ENCODE data around the gene FAM124B. TPM values are rescaled to one million over a fixed set of nuclear protein-coding genes. Genes with fewer than 3 reads are reported as not detected.
"Not testable (repeated sequence)": the region's sequence is repeated elsewhere in the genome, so short reads cannot be mapped to it uniquely, and the experiment has no call there.

Gene FAM124B
- total RNA-seq, 1 experiment from 2014 or later: not detected

DNA sequence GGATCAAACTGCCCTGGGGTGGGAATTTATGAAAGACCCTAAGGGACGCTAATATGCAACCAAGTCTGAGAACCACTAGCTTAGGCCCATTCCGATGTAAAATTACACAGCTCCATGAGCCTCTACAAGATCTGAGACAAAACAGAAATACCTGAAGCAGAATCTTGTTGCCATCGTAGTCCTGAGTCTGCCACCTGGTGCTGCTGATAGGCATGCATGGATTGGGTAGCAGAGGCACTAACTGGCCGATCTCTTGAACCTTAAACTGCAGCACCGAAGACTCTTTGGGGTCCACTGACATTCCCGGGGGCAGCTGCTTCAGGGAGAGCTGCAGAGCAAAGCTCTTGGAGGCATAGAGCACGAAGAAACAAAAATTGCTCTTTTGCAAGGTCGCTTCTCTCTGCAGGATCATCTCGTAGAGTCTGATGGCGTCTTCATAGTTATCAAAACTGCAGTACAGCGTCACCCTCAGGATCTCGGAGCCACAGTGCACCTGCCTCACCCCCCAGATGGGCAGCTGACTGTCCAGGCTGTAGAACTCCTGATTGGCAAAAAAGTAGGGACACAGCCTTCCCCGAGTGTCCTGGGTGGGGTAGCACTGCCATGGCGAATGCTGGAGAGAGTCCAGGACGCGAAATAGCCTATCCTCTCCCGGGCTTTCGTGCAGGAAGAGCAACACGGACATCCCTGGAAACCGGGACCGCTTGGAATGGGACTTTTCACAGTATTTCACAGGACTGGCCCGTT, 848 bp downstream of the FAM124B start:
- no peak for DNase-seq
- CTCF ChIA-PET: no interaction called here
- H3K9me3 ChIP-seq: no peaks in the 10 kb centered on the region
- H3K36me3 ChIP-seq (ENCODE audit: control insufficient read depth, insufficient read depth, low read length): no peaks in the 10 kb centered on the region
- TF ChIP-seq, protein P1, sequence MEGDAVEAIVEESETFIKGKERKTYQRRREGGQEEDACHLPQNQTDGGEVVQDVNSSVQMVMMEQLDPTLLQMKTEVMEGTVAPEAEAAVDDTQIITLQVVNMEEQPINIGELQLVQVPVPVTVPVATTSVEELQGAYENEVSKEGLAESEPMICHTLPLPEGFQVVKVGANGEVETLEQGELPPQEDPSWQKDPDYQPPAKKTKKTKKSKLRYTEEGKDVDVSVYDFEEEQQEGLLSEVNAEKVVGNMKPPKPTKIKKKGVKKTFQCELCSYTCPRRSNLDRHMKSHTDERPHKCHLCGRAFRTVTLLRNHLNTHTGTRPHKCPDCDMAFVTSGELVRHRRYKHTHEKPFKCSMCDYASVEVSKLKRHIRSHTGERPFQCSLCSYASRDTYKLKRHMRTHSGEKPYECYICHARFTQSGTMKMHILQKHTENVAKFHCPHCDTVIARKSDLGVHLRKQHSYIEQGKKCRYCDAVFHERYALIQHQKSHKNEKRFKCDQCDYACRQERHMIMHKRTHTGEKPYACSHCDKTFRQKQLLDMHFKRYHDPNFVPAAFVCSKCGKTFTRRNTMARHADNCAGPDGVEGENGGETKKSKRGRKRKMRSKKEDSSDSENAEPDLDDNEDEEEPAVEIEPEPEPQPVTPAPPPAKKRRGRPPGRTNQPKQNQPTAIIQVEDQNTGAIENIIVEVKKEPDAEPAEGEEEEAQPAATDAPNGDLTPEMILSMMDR (IDR thresholded peaks at IDR 0.05; ENCODE audit: insufficient read depth in 1 of 2, low read depth in 1 of 2, low read length in 1 of 2, severe bottlenecking in 1 of 2, unreplicated experiment in 1 of 2): no peak
- Mint-ChIP-seq H3K4me1 (ENCODE audit: low read depth, unreplicated experiment) (no peaks in the 10 kb centered on the region), H3K36me3 (ENCODE audit: insufficient read depth, unreplicated experiment) (no peaks in the 10 kb centered on the region), H3K27ac (ENCODE audit: unreplicated experiment) (no peak overlapping the region), H3K27me3 (ENCODE audit: insufficient read depth, unreplicated experiment) (peaks cover 5% of the 10 kb centered on the region), H3K9me3 (ENCODE audit: unreplicated experiment) (peaks cover 19% of the 10 kb centered on the region), H3K4me3 (ENCODE audit: unreplicated experiment) (no peak overlapping the region)
- H3K27me3 ChIP-seq (replicated peaks; ENCODE audit: control insufficient read depth, insufficient read depth, low read length): no peaks in the 10 kb centered on the region
- BruUV-seq (replicated peaks): no TSS peak
- POLR2A ChIA-PET: no interaction called here
- intact Hi-C loops (cut with micrococcal nuclease; ENCODE audit: unreplicated experiment): no loop called here
- H3K4me1 ChIP-seq: no peaks in the 10 kb centered on the region
- H3K4me3 ChIP-seq (ENCODE audit: low read depth, low read length): no peak overlapping the region

DNA sequence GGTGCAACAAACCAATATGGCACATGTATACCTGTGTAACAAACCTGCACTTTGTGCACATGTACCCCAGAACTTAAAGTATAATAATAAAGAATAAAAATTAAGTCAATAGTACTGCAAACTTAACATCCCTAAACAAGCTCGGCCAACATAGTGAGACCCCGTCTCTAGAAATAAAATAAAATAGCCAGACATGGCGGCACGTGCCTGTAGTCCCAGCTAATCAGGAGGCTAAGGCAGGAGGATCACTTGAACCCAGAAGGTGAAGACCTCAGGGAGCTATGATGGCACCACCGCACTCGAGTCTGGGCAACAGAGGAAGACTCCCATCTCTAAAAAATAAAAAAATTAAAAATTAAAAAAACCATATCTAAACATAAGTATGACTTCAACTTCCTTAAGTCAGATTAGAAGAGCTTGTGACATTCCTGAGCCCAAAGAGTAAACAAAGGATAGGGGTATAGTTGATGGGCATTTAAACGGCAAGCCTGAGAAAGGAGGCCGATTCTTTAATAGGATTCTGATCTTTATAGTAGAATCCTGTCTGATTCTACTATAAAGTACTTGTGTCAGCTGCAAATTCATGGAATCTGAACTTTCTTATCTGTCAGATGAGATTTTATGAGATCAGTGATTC, 1.6 kb downstream of the FAM124B start:
- no peak overlapping the region for H3K27ac Mint-ChIP-seq (ENCODE audit: unreplicated experiment)
- Histone ChIP-seq H3K9me3 (no peaks in the 10 kb centered on the region), H3K36me3 (ENCODE audit: control insufficient read depth, insufficient read depth, low read length) (no peaks in the 10 kb centered on the region), H3K4me3 (ENCODE audit: low read depth, low read length) (no peak overlapping the region), H3K27me3 (replicated peaks; ENCODE audit: control insufficient read depth, insufficient read depth, low read length) (no peaks in the 10 kb centered on the region), H3K4me1 (no peaks in the 10 kb centered on the region)
- BruUV-seq (replicated peaks): no TSS peak
- intact Hi-C loops (cut with micrococcal nuclease; ENCODE audit: unreplicated experiment): no loop called here
- no peak for DNase-seq
- CTCF ChIA-PET: interaction anchor here (0.9 kb wide), 1 partner anchor 41 kb away, joined by 3 read pairs; no protein-coding TSS in a partner anchor
- peaks cover 5% of the 10 kb centered on the region for H3K27me3 Mint-ChIP-seq (ENCODE audit: insufficient read depth, unreplicated experiment)
- TF ChIP-seq, protein P1 (IDR thresholded peaks at IDR 0.05; ENCODE audit: insufficient read depth in 1 of 2, low read depth in 1 of 2, low read length in 1 of 2, severe bottlenecking in 1 of 2, unreplicated experiment in 1 of 2): no peak
- H3K9me3 Mint-ChIP-seq (ENCODE audit: unreplicated experiment): peaks cover 19% of the 10 kb centered on the region
- no peak overlapping the region for H3K4me3 Mint-ChIP-seq (ENCODE audit: unreplicated experiment)
- no peaks in the 10 kb centered on the region for H3K36me3 Mint-ChIP-seq (ENCODE audit: insufficient read depth, unreplicated experiment)
- H3K4me1 Mint-ChIP-seq (ENCODE audit: low read depth, unreplicated experiment): no peaks in the 10 kb centered on the region
- POLR2A ChIA-PET: no interaction called here

DNA sequence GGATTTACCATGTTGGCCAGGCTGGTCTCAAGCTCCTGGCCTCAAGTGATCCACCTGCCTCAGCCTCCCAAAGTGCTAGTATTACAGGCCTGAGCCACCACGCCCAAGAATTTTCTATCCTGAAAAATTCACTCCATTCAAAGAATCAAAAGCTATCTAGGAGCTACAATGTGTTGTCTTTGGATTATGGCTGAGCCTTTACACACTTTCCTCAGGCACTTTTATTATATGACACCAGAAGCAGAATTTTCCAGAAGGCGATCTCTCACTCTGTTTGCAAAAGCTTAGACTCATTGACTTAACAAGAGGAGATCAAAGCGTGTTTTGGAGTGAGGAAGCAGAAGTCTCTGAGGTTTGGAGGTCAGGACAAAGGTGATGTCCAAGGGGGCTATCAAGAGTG, 3.6 kb downstream of the FAM124B start:
- intact Hi-C loops (cut with micrococcal nuclease; ENCODE audit: unreplicated experiment): no loop called here
- H3K36me3 ChIP-seq (ENCODE audit: control insufficient read depth, insufficient read depth, low read length): no peaks in the 10 kb centered on the region
- no peaks in the 10 kb centered on the region for H3K27me3 ChIP-seq (replicated peaks; ENCODE audit: control insufficient read depth, insufficient read depth, low read length)
- no peak overlapping the region for H3K4me3 ChIP-seq (ENCODE audit: low read depth, low read length)
- H3K4me1 Mint-ChIP-seq (ENCODE audit: low read depth, unreplicated experiment): no peaks in the 10 kb centered on the region
- peaks cover 9% of the 10 kb centered on the region for H3K27me3 Mint-ChIP-seq (ENCODE audit: insufficient read depth, unreplicated experiment)
- no peak overlapping the region for H3K4me3 Mint-ChIP-seq (ENCODE audit: unreplicated experiment)
- H3K27ac Mint-ChIP-seq (ENCODE audit: unreplicated experiment): no peak overlapping the region
- peak in 1 of 2 experiments; percentile 34 for DNase-seq
- BruUV-seq (replicated peaks): no TSS peak
- ChIA-PET CTCF (interaction anchor here (0.7 kb wide), 1 partner anchor 25 kb away, joined by 3 read pairs; no protein-coding TSS in a partner anchor), POLR2A (no interaction called here)
- TF ChIP-seq, protein P1 (IDR thresholded peaks at IDR 0.05; ENCODE audit: insufficient read depth in 1 of 2, low read depth in 1 of 2, low read length in 1 of 2, severe bottlenecking in 1 of 2, unreplicated experiment in 1 of 2): no peak
- peaks cover 19% of the 10 kb centered on the region for H3K9me3 Mint-ChIP-seq (ENCODE audit: unreplicated experiment)
- no peaks in the 10 kb centered on the region for H3K36me3 Mint-ChIP-seq (ENCODE audit: insufficient read depth, unreplicated experiment)
- no peaks in the 10 kb centered on the region for H3K4me1 ChIP-seq
- H3K9me3 ChIP-seq: no peaks in the 10 kb centered on the region

DNA sequence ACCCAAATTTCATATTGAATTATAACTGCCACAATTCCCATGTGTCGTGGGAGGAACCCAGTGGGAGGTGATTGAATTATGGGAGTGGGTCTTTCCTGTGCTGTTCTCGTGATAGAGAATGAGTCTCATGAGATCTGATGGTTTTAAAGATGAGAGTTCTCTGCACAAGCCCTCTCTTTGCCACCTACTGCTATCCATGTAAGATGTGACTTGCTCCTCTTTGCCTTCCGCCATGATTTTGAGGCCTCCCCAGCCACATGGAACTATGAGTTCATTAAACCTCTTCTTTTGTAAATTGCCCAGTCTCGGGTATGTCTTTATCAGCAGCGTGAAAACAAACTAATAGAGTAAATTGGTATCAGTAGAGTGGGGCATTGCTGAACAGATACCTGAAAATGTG, 4.8 kb downstream of the FAM124B start:
- DNase-seq; BruUV-seq (replicated peaks); intact Hi-C loops (cut with micrococcal nuclease; ENCODE audit: unreplicated experiment); H3K36me3 ChIP-seq (ENCODE audit: control insufficient read depth, insufficient read depth, low read length); H3K4me1 ChIP-seq; H3K27ac Mint-ChIP-seq (ENCODE audit: unreplicated experiment); H3K4me3 ChIP-seq (ENCODE audit: low read depth, low read length); H3K27me3 Mint-ChIP-seq (ENCODE audit: insufficient read depth, unreplicated experiment); H3K9me3 ChIP-seq; CTCF ChIA-PET; POLR2A ChIA-PET; H3K36me3 Mint-ChIP-seq (ENCODE audit: insufficient read depth, unreplicated experiment); H3K27me3 ChIP-seq (replicated peaks; ENCODE audit: control insufficient read depth, insufficient read depth, low read length); H3K4me3 Mint-ChIP-seq (ENCODE audit: unreplicated experiment); H3K4me1 Mint-ChIP-seq (ENCODE audit: low read depth, unreplicated experiment): not testable (repeated sequence)
- H3K9me3 Mint-ChIP-seq (ENCODE audit: unreplicated experiment): peaks cover 19% of the 10 kb centered on the region
